HG02981 (cell line): Measurements from ENCODE around the gene CDC6.
"Not testable (repeated sequence)": the region's sequence is repeated elsewhere in the genome, so short reads cannot be mapped to it uniquely, and the experiment has no call there.

ENCODE experiments used
- ATAC-seq: cut with Tn5 transposase; IDR thresholded peaks from one replicate; pipeline ENCODE4 v1.9.1; 2021; ENCODE audit warnings: mild to moderate bottlenecking, moderate library complexity; ENCODE audit not compliant: unreplicated experiment

The CDC6 gene

GRCh38 chr17:40287159-40287493 lies 553 bp upstream of the CDC6 start:
- no peak for ATAC-seq

DNA sequence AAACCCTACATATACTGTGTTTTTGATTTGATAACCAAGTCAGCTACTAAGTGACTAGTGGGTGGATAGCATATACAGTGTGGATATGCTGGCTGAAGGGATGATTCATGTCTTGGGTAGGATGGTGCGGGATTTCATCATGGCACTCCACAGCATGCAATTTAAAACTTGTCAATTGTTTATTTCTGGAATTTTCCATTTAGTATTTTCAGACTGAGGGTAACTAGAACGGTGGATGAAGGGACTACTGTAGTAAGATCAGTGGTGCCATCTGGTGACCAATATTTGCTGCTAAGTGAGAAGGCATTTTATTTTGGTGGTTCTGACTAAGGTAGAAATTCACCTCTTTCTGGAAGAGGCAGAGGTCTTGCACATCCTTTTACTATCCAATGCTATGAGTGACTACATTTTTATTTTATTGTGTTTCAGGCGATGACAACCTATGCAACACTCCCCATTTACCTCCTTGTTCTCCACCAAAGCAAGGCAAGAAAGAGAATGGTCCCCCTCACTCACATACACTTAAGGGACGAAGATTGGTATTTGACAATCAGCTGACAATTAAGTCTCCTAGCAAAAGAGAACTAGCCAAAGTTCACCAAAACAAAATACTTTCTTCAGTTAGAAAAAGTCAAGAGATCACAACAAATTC lies 3.1 kb downstream of the CDC6 start:
- no peak for ATAC-seq

GRCh38 chr17:40291281-40291664 lies 3.6 kb downstream of the CDC6 start:
- no peak for ATAC-seq

- ATAC-seq, result no peak
These were observed 5.7 kb downstream of the CDC6 start for GRCh38 chr17:40293363-40293762.

DNA sequence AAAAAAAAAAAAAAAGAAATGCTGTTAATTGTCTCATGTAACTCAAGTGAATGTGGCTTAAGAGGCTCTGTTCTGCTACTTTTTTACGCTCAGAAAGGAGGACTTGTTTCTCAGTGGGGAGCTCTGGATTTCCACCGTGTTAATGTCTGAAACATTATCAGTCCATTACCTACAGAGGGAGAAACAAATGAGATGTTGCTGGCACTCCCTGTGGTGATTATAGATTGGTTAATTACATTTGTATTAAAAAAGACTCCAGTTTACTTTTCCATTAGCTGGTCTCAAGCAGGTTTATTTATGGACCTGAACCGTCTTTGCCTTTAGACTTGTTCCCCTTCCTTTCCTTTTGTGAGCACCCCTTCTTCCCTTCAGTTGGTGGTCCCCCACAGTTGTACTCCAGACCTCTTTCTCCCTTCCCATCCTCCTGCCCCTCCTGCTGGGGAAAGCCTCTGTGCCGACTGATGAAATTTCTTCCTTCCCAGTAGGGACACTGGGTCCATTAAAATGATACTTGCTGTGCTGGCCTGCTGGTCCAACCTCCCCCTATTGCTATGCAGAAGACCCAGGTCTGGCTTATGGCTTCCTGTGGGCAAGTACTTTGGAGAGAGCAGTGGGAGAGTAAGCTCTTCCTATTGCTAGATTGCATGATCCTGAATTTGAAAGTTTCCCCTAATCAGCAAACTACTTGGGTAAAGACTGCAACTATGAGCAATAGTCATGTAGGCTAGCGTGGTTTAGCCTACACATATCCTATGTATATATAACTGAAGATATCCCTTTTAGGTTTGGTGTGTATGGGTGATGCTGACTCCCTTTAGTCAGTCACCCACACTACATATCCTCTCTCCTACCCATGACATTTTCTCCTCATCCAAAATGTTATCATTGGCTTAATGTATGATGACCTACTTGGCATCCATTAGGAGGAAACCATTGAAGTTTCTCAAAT lies 8.1 kb downstream of the CDC6 start:
- no peak for ATAC-seq

DNA sequence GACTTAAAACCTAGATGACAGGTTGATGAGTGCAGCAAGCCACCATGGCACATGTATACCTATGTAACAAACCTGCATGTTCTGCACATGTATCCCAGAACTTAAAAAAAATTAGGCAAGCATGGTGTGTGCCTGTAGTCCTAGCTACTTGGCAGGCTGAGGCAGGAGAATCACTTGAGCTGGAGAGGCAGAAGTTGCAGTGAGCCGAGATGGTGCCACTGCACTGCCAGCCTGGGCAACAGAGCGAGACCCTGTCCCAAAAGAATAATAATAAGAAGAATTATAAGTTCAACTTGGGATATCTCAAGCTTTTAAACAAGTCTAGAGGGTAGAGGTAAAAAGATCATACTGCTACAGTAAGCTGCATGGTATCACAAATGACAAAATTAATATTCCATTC lies 9.8 kb downstream of the CDC6 start:
- ATAC-seq, result no peak

DNA sequence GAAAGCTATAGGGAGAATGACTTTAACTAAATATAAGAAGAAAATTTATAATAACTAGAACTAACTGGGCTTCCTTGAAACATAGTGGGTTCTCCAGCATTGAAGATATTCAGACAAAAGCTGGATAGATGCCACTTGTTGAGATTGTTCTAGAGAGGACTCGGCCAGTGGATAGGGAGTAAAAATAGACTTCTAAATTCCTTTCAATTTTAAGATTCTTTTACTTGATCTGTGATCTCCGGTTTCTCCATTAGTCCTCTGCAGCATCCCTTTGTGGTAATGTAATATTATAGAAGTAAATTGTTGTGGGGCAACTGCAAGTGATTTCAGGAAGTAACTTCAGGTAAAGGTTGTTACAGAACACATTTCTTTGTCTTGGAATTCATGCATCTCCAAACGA lies 11.0 kb downstream of the CDC6 start:
- ATAC-seq, result no peak

DNA sequence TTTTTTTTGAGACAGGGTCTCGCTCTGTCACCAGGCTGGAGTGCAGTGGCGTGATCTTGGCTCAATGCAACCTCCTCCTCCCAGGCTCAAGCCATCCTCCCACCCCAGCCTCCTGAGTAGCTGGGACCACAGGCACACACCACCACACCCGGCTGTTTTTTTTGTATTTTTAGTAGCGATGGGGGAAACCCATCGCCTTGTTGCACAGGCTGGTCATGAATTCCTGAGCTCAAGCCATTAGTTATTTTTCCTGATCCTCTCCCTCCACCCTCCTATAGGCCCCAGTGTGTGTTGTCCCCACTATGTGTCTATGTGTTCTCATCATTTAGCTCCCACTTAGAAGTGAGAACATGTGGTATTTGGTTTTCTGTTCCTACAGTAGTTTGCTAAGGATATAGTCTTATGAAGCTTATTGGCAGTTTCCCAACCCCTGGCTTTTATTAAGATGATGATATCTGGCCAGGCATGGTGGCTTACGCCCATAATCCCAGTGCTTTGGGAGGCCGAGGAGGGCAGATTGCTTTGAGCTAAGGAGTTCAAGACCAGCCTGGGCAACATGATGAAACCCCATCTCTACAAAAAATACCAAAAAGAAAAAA lies 11.6 kb downstream of the CDC6 start:
- ATAC-seq, result not testable (repeated sequence)

DNA sequence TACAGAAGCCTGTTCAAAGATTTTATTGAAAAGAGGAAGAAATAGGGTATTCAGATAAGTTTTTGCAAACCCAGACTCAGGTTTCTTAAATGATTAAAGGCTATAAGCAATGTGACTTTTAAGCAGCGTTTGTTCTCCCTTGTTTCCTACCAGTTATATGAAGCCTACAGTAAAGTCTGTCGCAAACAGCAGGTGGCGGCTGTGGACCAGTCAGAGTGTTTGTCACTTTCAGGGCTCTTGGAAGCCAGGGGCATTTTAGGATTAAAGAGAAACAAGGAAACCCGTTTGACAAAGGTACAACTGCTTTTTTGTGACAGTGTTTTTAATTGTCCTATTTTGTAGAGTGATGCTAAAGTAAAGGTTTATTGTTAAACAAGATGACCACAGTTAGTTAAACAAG lies 13.6 kb downstream of the CDC6 start:
- ATAC-seq, result no peak

GRCh38 chr17:40303009-40303657 lies 15.5 kb downstream of the CDC6 start:
- ATAC-seq, result no peak

DNA sequence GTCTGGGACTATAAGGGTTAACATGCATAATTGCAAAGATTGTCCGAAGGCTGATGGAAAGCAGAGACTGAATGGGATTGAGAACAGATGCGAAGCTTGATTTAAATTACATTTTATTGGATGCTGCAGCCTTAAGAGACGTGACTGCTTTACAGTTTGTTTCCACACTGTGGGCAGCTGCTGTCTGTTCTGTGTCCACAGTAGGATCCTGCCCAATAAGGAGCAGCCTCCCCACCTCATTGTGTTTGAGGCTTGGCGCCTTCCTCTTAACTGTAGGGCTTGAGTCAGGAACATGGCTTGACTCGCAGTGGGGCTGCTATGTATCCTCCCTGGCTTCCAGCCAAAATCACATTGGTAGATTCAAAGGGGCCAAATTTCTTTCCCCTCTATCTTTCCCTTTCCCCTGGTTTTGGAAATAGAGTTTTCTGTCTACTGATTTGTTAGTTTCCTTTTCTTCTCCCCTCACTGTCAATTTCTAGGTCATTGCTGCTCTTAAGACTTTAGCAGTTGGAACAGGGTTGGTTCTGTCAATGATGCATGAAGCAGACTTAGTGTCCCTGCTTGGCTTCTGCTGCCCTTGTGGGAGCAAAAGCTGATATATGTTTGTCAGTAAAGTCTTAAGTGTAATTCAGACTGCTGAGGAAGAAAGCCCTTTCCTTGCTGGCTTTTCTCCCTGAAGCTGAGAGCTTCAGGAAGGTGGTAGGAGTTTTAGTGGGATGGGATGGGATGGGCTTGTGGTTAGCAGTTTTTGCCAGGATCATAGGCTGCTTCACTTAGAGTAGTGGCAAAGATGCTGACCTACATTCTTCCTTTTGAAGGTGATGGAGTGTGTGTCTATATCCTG lies 16.3 kb downstream of the CDC6 start:
- no peak for ATAC-seq

DNA sequence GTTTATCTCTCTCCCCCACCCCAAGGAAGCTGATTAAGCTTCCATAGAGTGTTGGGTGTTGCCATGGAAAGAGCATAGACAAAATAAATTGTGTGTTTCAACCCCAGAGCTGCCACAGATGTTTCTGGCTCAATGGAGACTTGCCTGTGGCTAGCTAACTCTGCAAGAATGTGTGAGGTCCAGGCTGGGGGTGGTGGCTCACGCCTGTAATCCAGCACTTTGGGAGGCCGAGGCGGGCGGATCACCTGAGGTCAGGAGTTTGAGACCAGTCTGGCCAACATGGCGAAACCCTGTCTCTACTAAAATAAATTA lies 16.8 kb downstream of the CDC6 start:
- not testable (repeated sequence) for ATAC-seq

DNA sequence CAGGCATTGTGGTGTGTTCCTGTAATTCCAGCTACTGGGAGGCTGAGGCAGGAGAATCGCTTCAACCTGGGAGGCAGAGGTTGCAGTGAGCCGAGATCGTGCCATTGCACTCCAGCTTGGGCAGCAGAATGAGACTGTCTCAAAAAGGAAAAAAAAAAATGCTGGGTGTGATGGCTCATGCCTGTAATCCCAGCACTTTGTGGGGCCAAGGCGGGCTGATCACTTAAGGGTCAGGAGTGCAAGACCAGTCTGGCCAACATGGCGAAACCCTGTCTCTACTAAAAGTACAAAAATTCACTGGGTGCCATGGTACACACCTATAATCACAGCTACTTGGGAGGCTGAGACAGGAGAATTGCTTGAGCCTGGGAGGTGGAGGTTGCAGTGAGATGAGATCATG lies 17.2 kb downstream of the CDC6 start:
- not testable (repeated sequence) for ATAC-seq

DNA sequence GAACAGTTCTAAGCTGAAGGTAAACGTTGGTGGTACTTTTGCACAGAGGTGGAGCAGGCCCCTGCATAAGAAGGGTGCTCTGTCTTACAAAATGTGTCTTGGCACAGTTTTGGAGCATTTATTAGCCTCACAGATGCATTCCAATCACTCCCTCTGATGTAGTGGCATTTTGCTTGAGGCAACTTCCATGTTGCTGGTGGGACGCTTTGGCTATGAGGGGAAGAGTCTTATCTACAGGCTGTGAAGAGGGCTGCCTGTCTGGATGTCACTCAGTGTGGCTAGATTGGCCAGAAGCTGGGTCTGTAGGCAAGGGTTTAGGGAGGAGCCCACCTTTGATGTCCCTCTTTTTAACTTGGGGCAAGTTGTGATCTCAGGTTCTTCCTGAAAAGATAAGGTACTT lies 18.7 kb downstream of the CDC6 start:
- ATAC-seq, result no peak

GRCh38 chr17:40307001-40307730 lies 19.5 kb downstream of the CDC6 start:
- ATAC-seq, result no peak

DNA sequence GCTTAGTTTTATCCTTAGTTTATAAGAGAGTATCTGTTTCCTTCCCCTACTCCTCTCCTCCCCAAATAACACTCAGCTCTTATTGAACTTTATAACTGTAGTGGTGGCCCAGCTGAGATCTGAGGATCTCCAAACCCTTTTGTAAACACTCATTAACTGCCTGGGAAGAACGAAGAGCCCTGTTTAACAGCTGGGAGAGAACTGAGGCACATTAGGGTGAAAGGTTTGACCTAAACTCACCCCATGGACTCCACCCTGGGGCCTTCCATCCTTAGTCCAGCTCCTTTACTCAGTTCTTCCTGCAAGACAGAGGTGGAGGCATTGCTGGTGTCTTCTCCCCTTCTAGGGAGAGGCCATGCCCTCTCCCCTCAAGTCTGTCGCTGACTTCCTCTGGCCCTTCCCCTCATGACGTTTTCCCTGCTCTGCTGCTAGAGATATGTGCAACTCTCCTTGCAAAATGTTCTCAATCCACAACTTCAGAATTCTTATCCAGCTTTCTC lies 20.1 kb downstream of the CDC6 start:
- no peak for ATAC-seq

- no peak for ATAC-seq
These were observed 21.6 kb downstream of the CDC6 start, which contains the start of gene RARA for GRCh38 chr17:40309031-40309948. Gene RARA, plus strand, starts transcription at chr17:40309180. Its CDS starts 22,039 bp downstream, at chr17:40331219.

- ATAC-seq, result no peak
These were observed 22.4 kb downstream of the CDC6 start for GRCh38 chr17:40309949-40310510.
